Measurements from ENCODE around the gene REEP1. TPM values are rescaled to one million over a fixed set of nuclear protein-coding genes. Genes with fewer than 3 reads are reported as not detected.

Gene REEP1
- total RNA-seq, 1 experiment from 2014 or later = 5.9 TPM

GRCh38 chr2:86204458-86204857 is 133.0 kb downstream of the REEP1 start:
- no TSS peak for BruUV-seq (replicated peaks)

More at GRCh38 chr2:86204458-86204857, 133.0 kb downstream of the REEP1 start:
- TF ChIP-seq RAD21 (IDR thresholded peaks at IDR 0.05; ENCODE audit: low read depth) = no peak
- no peak for TF ChIP-seq ZBTB33 (IDR thresholded peaks at IDR 0.05; ENCODE audit: extremely low read depth, insufficient replicate concordance, low read length)
- TF ChIP-seq YY1 (IDR thresholded peaks at IDR 0.05; ENCODE audit: extremely low read depth, insufficient replicate concordance, low read depth, low read length) = no peak
- no peak for TF ChIP-seq EZH2phosphoT487 (IDR thresholded peaks at IDR 0.05; ENCODE audit: borderline replicate concordance)
- TF ChIP-seq ZNF274 (IDR thresholded peaks at IDR 0.05; ENCODE audit: low read depth, low read length) = no peak
- no peak for TF ChIP-seq EGR1 (IDR thresholded peaks at IDR 0.05; ENCODE audit: low read depth)
- no peak for TF ChIP-seq FOSL1 (IDR thresholded peaks at IDR 0.05; ENCODE audit: low read depth)
- no peak for TF ChIP-seq MAX (IDR thresholded peaks at IDR 0.05)
- TF ChIP-seq ELF1 (IDR thresholded peaks at IDR 0.05; ENCODE audit: borderline replicate concordance, low read depth) = no peak
- no peak for TF ChIP-seq SP1 (IDR thresholded peaks at IDR 0.05; ENCODE audit: low read depth)
- TF ChIP-seq SIN3A (IDR thresholded peaks at IDR 0.05; ENCODE audit: low read depth) = no peak
- no peak for TF ChIP-seq SRF (IDR thresholded peaks at IDR 0.05; ENCODE audit: low read depth)
- TF ChIP-seq POLR2AphosphoS5 (IDR thresholded peaks at IDR 0.05; ENCODE audit: low read depth, low read length) = no peak
- TF ChIP-seq ATF3 (IDR thresholded peaks at IDR 0.05) = no peak
- no peak for TF ChIP-seq EZH2 (IDR thresholded peaks at IDR 0.05)
- H3K9me3 ChIP-seq (ENCODE audit: control insufficient read depth in 1 of 2, insufficient read depth in 1 of 2, low read depth in 1 of 2, low read length in 2 of 2) = no peaks in the 10 kb centered on the region
- no peak overlapping the region for H2AFZ ChIP-seq (ENCODE audit: low read depth, low read length, poor library complexity, severe bottlenecking)
- no peak for ATAC-seq
- ChIA-PET POLR2A (no interaction called here), RAD21 (ENCODE audit: low non-redundant PET in 1 of 2, low total read pairs in 2 of 2, uncharacterized antibody in 2 of 2, unreplicated experiment in 2 of 2) (no interaction called here), CTCF (no interaction called here)
- H3K27me3 ChIP-seq (ENCODE audit: insufficient read depth, low read length) = no peaks in the 10 kb centered on the region
- no peak overlapping the region for H3K4me2 ChIP-seq (ENCODE audit: low read length)
- no peak overlapping the region for H3K4me3 ChIP-seq (replicated peaks in 1 of 2; ENCODE audit: low read depth in 1 of 2, low read length in 2 of 2)
- H4K20me1 ChIP-seq (ENCODE audit: insufficient read depth) = no peaks in the 10 kb centered on the region
- H3K27ac ChIP-seq (ENCODE audit: low read depth, low read length) = no peak overlapping the region
- H3K9ac ChIP-seq (ENCODE audit: low read length) = no peak overlapping the region
- no peaks in the 10 kb centered on the region for H3K9me2 ChIP-seq (ENCODE audit: insufficient read depth)
- H3K4me1 ChIP-seq (ENCODE audit: control insufficient read depth in 1 of 2, insufficient read depth in 2 of 2, low read length in 2 of 2) = peaks cover 6 to 10% of the 10 kb centered on the region in 2 experiments; a peak in 2 of 4 replicates
- DNase-seq (ENCODE audit: low read depth, low spot score) = no peak
- intact Hi-C loops (cut with micrococcal nuclease) = no loop called here
- H3K36me3 ChIP-seq (ENCODE audit: control insufficient read depth in 1 of 2, insufficient read depth in 2 of 2, low read length in 2 of 2) = peaks cover 24 to 26% of the 10 kb centered on the region in 2 experiments
- H3K79me2 ChIP-seq (ENCODE audit: insufficient read depth, low read length) = peaks cover 62% of the 10 kb centered on the region

Measured in HCT116 (cell line).